ENCODE measurements around the gene GNG12. TPM values are rescaled to one million over a fixed set of nuclear protein-coding genes. Genes with fewer than 3 reads are reported as not detected.

GNG12 gene
- total RNA-seq, 1 donor from 2014 or later: 67.8 TPM

DNA sequence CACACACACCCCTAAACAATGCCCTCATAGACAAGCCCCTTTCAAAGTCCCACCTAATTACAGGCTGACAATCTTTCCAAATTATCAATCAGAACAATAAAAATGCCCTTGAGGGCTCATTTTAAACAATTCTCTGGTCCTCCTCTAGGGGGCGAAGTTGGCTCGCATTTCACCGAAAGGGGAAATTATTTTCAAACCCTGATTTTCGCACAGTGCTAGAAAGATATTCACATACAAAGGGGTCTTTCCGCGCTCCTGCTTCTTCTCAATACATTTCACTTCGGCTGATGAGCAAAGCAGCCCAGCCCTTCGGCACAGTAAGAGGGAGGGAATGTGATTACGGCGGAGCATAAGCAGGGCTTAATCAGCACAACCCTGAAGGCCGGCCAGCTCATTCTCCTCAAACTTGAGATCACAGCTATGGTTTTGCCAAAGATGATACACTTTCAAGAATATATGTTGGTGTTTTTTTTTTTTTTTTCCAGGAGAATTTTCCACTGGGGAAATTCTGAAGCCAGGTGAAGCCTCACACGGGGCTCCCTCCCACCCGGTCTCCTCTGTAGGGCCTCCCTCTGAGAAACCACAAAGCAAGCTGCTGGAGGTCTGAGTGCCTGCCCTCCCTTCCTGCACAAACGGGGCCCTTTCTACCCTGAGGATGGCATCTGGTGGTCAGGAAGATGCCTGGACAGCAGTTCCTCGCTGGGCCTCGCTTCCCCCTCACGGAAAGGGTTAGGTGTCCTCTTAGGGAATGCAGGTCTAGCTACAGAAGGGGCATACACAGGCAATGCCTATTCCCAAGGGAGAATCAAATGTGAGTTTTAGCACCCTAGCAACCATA is 66.9 kb downstream of the GNG12 start:
- DNase-seq (ENCODE audit: low spot score): peak; percentile 73
- intact Hi-C loops (cut with DNase I): no loop called here
- ATAC-seq: peak; percentile 70

DNA sequence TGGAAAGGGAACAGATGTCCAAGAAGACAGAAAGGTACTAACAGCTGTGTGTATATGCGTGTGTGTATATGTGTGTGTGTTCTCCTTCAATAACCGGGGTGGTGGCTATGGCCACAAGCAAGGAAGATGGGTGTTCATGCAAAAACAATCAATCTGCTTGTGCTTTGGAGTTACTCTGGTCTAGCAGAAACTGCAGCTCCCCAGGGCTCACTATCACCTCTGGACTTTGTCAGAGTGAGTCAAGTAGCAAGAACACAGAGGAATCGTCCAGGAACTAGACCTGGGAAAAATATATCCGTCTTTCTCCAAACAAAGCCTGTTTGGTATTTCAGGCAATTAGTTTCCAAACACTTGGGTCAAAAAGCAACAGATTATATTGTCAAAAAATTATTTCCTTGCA is 68.6 kb downstream of the GNG12 start:
- no peak for ATAC-seq

DNA sequence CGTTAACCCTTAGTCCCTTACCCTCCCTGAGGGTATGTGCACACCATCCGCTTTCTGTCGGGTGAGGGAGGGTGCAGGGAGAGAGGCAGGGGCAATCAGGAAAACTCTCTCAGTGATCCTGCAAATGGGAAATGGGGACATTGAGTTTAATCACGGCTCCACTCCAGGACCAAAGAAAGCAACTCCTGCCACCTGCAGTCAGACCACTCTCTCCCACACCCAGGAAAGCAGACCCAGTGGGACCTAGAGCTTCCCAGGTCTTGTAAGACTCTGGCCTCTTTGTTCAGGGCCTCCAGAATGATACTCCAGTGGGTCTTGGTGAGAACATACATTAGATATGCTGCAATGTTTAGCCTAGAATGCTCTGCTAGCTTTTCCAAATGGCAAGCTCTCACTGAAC is 71.5 kb downstream of the GNG12 start:
- intact Hi-C loops (cut with DNase I): loop anchor here (2.0 kb wide), 1 partner anchor 225 kb away; no protein-coding TSS in a partner anchor

More for the DNA sequence above, 68.6 kb downstream of the GNG12 start:
- intact Hi-C loops (cut with DNase I): no loop called here
- DNase-seq (ENCODE audit: low spot score): no peak

DNA sequence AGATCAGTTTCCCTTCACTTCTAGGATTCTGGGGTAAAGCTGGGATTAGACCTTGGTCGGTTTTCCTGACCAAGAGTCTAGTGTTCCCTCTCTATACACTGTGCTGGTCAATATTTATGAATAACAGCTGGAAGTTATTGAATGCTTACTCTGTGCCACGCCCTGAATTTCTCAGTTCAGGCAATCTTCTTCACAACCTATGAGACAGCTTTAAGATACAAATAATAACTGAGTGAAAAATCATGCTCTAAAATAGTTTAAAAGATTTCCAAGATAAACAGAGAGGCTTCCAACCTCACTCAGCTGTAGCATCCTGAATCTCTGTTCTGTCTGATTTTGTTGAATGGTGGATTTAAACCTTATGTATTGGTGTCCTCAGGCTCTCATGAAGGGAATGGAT is 72.2 kb downstream of the GNG12 start:
- no peak for ATAC-seq
- DNase-seq (ENCODE audit: low spot score): no peak
- intact Hi-C loops (cut with DNase I): loop anchor here (2.0 kb wide), 1 partner anchor 224 kb away; no protein-coding TSS in a partner anchor

More for the DNA sequence above, 71.5 kb downstream of the GNG12 start:
- ATAC-seq (no peak), DNase-seq (ENCODE audit: low spot score) (no peak)

DNA sequence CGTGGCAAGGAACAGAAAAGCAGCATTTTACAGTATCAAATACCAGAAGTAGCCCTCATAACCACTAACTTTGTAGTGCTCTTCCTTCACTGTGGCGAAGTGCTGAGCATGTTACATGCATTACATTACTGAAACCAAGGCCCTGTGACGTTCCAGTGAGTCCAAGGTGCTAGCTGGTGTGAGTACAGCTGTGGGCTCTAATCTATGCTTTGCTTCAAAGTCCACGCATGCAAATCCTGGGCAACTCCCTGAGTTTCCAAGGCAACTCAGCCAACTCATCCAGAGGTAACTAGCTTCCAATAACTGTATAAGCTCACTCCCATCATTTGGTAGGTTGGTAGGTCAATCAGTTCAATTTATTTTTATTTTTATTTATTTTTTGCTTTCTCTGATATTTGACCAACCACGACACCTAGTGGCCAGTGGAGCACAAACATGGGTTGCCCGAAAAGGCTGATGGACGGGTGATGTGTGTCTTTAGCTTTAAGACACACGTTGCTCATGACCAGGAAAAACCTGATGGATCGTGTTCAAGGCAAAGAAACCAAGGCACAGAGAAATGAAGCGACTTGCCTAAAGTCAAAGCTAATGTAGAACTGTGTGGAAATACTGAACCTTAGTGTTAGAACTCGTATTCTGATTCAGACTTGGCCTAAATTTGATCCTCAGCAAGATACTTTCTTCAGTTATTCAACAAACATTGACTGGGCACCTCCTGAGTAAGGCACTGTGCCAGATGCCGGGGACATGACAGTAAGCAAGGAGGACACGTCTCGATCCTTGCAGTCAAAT is 73.0 kb downstream of the GNG12 start:
- peak; percentile 71 for ATAC-seq
- intact Hi-C loops (cut with DNase I): loop anchor here (2.0 kb wide), 1 partner anchor 223 kb away; no protein-coding TSS in a partner anchor
- peak; percentile 79 for DNase-seq (ENCODE audit: low spot score)

DNA sequence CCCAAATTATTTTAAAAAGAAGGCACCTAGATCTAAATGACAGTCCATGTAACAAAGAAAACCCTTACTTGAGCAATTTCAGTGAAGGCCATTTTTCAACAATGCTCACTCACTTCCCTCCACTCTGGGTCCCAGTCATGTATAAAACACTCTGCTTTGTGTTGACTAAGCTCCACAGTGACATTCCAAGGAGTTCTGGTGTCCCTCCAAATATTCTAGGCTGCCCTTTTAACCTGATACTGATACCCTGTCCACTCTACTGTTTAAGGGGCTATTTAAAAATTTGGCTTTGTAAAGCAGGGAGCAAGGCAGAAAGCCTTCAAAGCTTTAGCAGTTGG is 73.6 kb downstream of the GNG12 start:
- ATAC-seq (peak; percentile 21), DNase-seq (ENCODE audit: low spot score) (no peak)
- intact Hi-C loops (cut with DNase I): loop anchor here (2.0 to 10.0 kb wide), 2 partner anchors 75 to 223 kb away; partner anchors contain the start of gene GADD45A

DNA sequence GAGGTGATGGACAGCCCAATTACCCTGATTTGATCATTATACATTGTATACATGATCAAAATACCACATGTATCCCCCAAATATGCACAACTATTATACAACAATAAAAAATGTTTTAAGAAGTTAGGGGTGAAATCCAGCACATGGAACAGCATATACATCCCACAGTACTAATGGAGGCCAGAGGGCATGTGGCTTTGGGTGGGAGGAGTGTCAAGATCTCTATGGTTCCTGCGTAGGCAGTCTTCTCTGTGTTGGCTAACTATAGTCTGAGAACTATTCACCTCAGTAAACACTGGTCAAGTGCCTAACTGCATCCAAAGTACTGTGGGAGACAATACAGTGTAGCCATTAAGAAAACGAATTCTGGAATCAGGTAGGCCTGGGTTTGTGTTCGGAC is 74.2 kb downstream of the GNG12 start:
- ATAC-seq (no peak), DNase-seq (ENCODE audit: low spot score) (no peak)
- intact Hi-C loops (cut with DNase I): loop anchor here (10.0 kb wide), 1 partner anchor 74 kb away; the partner anchor contains the start of gene GADD45A

DNA sequence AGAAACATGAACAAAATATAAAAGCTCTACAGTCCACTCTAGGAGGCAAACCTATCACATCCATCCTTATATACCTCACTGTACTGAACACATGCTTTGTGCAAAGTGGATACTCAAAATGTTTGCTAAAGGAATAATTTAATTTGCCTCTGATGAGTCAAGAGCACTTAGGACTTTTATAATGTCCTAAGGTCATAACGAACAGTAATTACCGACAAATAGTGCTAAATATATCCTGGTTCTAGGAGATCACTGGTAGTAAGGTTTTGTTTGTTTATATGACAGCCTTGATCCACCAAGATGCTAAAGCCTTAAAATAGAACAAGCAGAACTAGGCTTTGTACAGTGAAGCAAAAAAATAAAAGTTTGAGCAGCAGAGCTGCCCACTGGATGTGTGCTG is 77.6 kb downstream of the GNG12 start:
- DNase-seq (ENCODE audit: low spot score) (no peak), ATAC-seq (no peak)
- intact Hi-C loops (cut with DNase I): loop anchor here (10.0 kb wide), 1 partner anchor 71 kb away; the partner anchor contains the start of gene GADD45A

DNA sequence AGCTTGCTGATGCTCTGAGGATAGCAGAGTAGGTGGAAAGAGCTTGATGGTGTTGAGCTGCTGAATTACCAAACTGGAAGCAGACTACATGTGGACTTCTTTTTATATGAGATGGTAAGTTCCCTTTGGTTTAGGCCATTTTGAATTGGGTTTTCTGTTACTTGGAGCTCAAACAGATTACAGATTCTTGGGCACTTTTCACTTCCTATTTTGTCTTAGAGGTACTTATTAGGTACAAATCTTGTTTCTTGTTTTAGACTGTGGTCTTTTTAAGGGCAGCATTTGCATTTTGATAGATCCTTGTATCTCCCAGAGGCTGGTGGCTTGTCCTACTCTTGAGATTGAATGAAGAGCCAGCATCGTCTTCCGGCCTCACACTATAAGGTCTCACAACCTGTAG is 78.1 kb downstream of the GNG12 start:
- intact Hi-C loops (cut with DNase I): loop anchor here (10.0 kb wide), 1 partner anchor 70 kb away; the partner anchor contains the start of gene GADD45A
- no peak for DNase-seq (ENCODE audit: low spot score)
- ATAC-seq: no peak

DNA sequence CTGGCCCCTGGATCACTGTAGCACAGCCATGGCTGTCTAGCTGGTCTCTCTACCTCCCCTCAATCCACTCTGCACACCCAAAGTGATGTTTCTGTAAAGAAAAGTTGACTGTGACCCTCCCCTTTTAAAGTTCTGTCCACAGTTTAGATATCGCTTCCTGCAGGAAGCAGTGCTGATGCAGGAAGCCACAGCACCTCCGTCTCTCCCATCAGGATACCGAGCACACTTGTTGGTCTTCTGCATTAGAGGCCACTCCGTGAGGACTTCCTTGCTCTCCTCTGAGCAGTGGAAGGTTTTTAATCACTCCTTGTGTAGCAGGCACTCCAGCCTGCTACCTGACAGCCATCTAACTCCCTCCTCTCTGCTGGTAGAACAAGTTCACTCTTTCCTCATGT is 78.7 kb downstream of the GNG12 start:
- DNase-seq (ENCODE audit: low spot score) (no peak), ATAC-seq (no peak)
- intact Hi-C loops (cut with DNase I): loop anchor here (10.0 kb wide), 1 partner anchor 70 kb away; the partner anchor contains the start of gene GADD45A

DNA sequence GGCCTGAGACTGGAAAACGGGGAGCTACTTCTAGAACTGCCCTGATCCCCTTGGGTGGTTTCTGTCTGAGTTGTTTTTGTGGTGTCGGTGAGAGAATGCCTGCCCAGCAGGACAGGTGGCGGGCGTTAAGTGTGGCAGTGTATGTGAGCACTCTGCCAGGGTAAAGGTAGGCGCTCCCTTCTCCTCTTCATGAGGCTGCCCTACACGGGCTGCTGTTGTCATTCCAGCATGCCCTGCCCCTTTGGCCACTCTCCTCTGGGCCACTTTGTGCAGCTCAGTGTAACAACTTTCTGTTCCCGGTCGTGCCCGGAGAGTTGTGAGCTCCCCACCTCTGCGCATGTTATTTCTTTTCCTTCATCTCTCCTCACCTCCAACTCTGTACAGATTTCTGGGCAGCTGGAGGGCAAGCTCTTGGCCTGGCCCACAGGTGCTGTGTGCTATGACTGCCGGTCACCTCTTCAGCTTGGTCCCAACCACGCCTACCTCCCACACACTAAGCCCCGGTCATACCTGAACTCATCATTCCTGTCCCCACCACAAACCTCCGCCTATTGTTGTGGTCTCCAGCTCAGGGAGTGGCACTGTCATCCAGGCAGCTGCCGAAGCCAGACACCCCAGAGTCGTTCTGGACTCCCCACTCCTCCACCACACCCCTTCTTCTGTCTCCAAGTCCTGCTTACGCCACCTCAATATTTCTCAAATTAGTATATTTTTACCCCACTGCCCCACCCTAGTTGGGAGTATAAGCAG is 79.3 kb downstream of the GNG12 start:
- intact Hi-C loops (cut with DNase I): loop anchor here (10.0 kb wide), 1 partner anchor 69 kb away; the partner anchor contains the start of gene GADD45A
- no peak for ATAC-seq

DNA sequence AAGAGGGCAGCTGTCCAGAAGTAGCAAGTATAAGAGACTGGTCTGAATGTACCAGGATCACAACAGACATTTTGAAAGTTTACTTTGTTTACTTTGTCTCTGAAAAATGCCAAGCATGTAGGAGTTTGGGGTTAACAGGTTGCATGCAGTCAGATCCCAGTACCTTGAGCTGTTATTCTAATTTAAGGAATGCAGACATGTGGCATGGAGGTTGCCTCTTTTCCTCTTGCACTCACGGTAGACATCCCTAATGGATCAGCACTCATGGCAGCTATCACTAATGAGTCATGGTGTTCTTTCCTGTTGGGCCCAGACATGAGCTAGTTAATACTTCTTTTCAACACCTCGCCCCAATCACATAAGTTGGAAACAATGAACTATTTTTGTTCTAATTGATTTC is 81.0 kb downstream of the GNG12 start:
- no peak for ATAC-seq
- intact Hi-C loops (cut with DNase I): loop anchor here (10.0 kb wide), 1 partner anchor 68 kb away; the partner anchor contains the start of gene GADD45A
- DNase-seq (ENCODE audit: low spot score): no peak

More for the DNA sequence above, 79.3 kb downstream of the GNG12 start:
- no peak for DNase-seq (ENCODE audit: low spot score)

DNA sequence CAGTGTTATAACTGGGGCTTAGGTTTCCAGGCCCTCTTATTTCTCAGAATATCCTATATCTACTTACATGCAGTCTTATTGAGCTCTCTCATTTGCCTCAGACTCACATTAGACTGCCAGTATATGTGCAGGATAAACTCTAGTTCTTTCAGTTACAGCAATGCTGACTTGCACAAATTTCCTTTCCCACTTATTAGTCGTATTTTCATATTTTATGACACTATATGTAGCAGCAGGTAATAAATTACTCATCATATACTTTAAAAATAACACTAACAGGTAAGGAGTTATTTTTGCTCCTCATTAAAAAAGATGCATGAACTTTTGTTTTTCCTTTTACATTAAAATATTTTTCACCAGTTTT is 82.6 kb downstream of the GNG12 start:
- DNase-seq (ENCODE audit: low spot score): no peak
- ATAC-seq: no peak
- intact Hi-C loops (cut with DNase I): loop anchor here (10.0 kb wide), 1 partner anchor 66 kb away; the partner anchor contains the start of gene GADD45A

DNA sequence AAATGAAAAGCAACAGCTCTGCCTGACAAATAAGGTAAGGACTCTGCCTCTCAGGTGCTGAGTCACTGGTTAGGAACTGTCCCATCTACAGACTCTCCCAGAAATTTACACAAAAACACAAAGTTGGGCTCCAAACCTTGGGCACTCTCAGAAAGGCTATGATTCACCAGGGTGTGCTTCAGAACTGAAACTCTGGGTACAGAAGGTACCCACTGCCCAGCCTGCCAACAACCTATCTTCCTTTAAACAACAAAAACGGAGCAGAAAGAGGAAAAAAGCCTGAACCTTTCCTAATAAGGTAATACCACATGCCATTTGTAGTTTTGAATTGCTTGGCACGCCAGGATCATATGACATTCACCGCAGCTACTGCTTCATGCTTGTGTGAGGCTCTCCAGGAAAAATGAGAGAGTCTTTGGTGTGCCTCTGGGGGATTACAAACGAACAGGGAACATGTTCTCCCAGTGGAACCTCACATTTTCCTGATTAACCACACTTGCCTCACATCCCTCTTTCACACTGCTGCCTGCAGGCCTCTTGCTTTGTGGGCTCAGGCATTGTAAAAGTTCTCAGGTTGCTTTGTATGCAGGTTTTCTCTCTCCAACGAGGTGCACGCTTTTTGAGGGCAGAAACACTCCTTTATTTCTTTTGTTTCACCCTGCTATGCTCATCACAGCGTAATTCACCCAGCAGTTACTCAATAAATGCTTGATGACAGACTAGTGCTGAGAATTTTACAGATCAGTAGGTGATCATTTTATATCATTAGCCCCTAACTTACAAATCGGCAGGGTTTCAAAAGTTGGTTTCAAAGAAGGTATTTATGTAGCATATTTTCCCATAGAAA is 83.2 kb downstream of the GNG12 start:
- ATAC-seq (peak; percentile 64), DNase-seq (ENCODE audit: low spot score) (no peak)
- intact Hi-C loops (cut with DNase I): loop anchor here (10.0 kb wide), 1 partner anchor 65 kb away; the partner anchor contains the start of gene GADD45A

DNA sequence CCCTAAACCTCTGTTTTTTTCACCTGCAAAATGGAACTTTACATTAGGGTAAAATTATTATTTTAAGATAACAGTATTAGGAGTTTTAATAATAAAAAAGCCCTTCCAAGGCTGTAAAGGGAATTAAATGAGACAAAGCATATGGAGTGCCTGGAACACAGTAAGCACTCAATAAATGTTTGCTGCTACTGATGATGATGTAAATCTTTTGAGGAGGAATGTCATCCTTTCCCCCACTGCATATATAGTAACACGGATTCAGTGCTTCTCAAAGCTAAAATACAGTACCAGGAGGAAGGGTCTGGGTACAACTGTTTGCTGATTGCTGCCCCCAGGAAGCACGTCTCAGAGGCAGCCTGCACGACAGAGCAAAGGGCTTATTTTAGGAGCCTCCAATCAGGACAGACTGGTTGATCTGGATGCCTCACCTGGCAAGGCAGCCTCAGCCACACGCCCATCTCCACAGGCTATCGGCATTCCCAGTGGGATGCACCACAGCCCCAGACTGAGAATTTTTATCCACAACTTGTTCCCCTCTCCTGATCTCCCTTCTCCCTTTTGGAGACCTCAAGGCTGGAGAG is 83.9 kb downstream of the GNG12 start:
- intact Hi-C loops (cut with DNase I): no loop called here
- ATAC-seq (peak; percentile 6), DNase-seq (ENCODE audit: low spot score) (no peak)

DNA sequence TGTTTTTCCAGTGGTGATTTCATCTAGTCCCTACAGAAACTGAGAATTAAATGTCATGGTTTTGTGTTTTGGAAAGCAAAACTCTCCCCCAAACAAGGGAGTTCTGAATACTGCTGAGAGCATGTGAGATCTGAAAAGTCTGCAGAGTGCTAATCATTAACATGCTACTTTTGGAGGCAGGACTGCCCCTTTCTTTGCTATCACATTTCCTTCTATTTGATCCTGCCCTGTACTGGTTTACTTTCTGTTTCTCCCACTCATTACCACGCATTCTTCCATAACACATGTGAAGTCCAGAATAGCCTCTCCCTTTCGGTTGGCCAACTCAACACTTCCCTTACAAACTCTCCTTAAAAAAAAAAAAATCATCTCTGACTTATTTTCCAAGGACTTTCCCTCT is 84.6 kb downstream of the GNG12 start:
- intact Hi-C loops (cut with DNase I): no loop called here
- peak; percentile 83 for ATAC-seq
- no peak for DNase-seq (ENCODE audit: low spot score)

DNA sequence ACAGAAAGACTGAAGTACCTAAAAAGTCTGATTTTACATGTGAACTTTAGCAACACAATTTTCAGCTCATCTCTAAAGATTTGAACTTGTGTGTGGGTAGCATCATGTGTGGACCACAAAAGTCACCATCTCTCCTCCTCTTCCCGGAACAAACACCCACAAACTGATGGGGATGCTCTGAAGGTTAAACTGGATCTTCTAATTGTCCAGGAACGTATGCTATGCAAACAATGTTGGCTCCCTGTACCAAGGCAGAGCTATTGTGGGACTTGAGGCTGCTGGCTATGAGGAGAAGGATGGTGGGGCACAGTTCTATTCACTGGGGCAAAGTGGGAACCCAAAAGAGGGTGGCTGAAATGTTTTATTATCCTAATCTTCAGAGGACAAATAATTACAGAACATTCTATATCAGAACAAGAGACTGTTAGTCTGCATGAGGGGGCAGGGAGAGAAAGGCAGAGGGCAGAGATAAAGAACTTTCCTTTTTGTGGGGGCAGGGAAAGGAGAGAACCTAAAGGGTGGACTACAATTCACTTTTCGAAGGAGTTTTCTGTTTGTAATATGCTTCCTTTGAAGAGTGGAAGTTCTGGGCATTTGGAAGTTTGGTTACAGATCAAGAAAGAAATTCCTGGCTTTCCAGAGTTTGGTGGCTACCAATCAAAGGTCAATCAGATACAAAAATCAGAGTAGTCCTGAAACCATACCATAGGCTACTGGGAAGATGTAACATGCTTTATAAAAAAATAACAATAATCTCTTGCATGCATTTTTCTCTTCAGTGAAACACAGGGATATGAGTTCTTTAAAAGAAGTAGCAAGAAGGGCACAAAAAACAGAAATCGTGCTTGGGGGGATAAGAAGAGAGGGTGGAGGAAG is 85.4 kb downstream of the GNG12 start:
- DNase-seq (ENCODE audit: low spot score): no peak
- intact Hi-C loops (cut with DNase I): no loop called here
- no peak for ATAC-seq

Data from sciatic nerve (tissue), 2 donors.